Esophagus squamous epithelium (tissue), 4 donors: ENCODE results near the gene CNTNAP2.

Experiments
- POLR2A ChIP-seq, 4 donors: fragments of 450-650 bp; IDR thresholded peaks; one replicate each; pipeline ENCODE4 v1.6.1; 2017; ENCODE audit warnings: antibody characterized with exemption in 4 of 4, mild to moderate bottlenecking in 4 of 4, moderate library complexity in 3 of 4
- TF ChIP-seq, protein P1 (sequence below), 6 experiments: fragments of 450-650 bp in 4 of 6; fragments of 200-600 bp in 2 of 6; sonication (generic) in 2 of 6; IDR thresholded peaks; one replicate each; pipeline ENCODE4 v1.5.1; 2016 to 2019; ENCODE audit warnings: antibody characterized with exemption in 6 of 6, mild to moderate bottlenecking in 4 of 6, moderate library complexity in 4 of 6

DNA sequence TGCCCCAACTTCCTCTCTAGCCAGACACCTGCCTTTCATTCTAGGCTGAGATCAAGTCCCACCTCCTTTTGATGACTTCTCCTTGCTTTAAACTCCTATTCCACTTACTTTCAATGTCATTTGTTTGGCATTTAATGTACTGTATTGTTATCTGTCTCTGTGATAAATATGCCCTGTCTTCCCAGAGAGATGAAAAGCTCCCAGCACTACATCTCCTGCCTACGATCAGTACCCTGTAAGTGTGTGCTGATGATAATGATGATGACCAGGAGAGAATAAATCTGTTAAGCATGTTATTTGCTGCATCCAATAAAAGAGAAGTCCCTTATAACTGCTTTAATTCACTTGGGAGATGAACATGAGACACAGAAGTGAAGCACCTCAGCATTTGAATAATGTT, 2106.6 kb downstream of the CNTNAP2 start:
- TF ChIP-seq, protein P1, sequence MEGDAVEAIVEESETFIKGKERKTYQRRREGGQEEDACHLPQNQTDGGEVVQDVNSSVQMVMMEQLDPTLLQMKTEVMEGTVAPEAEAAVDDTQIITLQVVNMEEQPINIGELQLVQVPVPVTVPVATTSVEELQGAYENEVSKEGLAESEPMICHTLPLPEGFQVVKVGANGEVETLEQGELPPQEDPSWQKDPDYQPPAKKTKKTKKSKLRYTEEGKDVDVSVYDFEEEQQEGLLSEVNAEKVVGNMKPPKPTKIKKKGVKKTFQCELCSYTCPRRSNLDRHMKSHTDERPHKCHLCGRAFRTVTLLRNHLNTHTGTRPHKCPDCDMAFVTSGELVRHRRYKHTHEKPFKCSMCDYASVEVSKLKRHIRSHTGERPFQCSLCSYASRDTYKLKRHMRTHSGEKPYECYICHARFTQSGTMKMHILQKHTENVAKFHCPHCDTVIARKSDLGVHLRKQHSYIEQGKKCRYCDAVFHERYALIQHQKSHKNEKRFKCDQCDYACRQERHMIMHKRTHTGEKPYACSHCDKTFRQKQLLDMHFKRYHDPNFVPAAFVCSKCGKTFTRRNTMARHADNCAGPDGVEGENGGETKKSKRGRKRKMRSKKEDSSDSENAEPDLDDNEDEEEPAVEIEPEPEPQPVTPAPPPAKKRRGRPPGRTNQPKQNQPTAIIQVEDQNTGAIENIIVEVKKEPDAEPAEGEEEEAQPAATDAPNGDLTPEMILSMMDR (IDR thresholded peaks at IDR 0.05), result no peak
- no peak for TF ChIP-seq POLR2A (IDR thresholded peaks at IDR 0.05)
